ENCODE data around the gene BMF. TPM values are rescaled to one million over a fixed set of nuclear protein-coding genes. Genes with fewer than 3 reads are reported as not detected.
A peak's percentile ranks its signal among the peaks of the same experiment; 100 is the strongest.

Gene BMF
- total and polyA plus RNA-seq, 2 donors (not counting 1 experiment from before 2014, with no cell fraction given) = 2.2 to 8.6 TPM

GRCh38 chr15:40087991-40088928 is 20.4 kb downstream of the BMF start:
- H3K36me3 ChIP-seq (ENCODE audit: control insufficient read depth, insufficient read depth, low read length) = no peaks in the 10 kb centered on the region
- no peak for DNase-seq (ENCODE audit: low read depth in 2 of 2)
- no peak overlapping the region for H3K4me2 ChIP-seq (ENCODE audit: extremely low read depth, insufficient read depth, low read length)
- H3K79me2 ChIP-seq (ENCODE audit: control insufficient read depth, insufficient read depth, low read length) = no peaks in the 10 kb centered on the region
- TF ChIP-seq EZH2 (IDR thresholded peaks at IDR 0.05; ENCODE audit: low read length, missing control alignments) = no peak
- TF ChIP-seq, protein P1, sequence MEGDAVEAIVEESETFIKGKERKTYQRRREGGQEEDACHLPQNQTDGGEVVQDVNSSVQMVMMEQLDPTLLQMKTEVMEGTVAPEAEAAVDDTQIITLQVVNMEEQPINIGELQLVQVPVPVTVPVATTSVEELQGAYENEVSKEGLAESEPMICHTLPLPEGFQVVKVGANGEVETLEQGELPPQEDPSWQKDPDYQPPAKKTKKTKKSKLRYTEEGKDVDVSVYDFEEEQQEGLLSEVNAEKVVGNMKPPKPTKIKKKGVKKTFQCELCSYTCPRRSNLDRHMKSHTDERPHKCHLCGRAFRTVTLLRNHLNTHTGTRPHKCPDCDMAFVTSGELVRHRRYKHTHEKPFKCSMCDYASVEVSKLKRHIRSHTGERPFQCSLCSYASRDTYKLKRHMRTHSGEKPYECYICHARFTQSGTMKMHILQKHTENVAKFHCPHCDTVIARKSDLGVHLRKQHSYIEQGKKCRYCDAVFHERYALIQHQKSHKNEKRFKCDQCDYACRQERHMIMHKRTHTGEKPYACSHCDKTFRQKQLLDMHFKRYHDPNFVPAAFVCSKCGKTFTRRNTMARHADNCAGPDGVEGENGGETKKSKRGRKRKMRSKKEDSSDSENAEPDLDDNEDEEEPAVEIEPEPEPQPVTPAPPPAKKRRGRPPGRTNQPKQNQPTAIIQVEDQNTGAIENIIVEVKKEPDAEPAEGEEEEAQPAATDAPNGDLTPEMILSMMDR (conservative IDR thresholded peaks at IDR 0.05 in 1 of 2, IDR thresholded peaks at IDR 0.05 in 1 of 2; ENCODE audit: low read depth in 1 of 2, low read length in 2 of 2) = no peak
- peaks cover 32% of the 10 kb centered on the region for H3K4me1 ChIP-seq (ENCODE audit: control insufficient read depth, extremely low read depth, insufficient read depth, low read length)
- H3K9ac ChIP-seq (ENCODE audit: insufficient read depth, low read length) = no peak overlapping the region
- H4K20me1 ChIP-seq (ENCODE audit: control insufficient read depth, extremely low read depth, insufficient read depth, low read length) = no peaks in the 10 kb centered on the region
- no peaks in the 10 kb centered on the region for H3K9me3 ChIP-seq (ENCODE audit: control insufficient read depth, insufficient read depth, low read depth, low read length)
- H3K4me3 ChIP-seq (replicated peaks in 1 of 4; ENCODE audit: control extremely low read depth in 1 of 4, insufficient read depth in 1 of 4, low read depth in 3 of 4, low read length in 4 of 4) = no peak overlapping the region
- no peaks in the 10 kb centered on the region for H3K27me3 ChIP-seq (ENCODE audit: control insufficient read depth, insufficient read depth, low read length)
- no peak overlapping the region for H2AFZ ChIP-seq (ENCODE audit: low read length)
- no peak overlapping the region for H3K27ac ChIP-seq (ENCODE audit: insufficient read depth, low read length)

- H3K27me3 ChIP-seq (ENCODE audit: control insufficient read depth, insufficient read depth, low read length) = no peaks in the 10 kb centered on the region
- no peaks in the 10 kb centered on the region for H3K36me3 ChIP-seq (ENCODE audit: control insufficient read depth, insufficient read depth, low read length)
- no peak for TF ChIP-seq EZH2 (IDR thresholded peaks at IDR 0.05; ENCODE audit: low read length, missing control alignments)
- TF ChIP-seq, protein P1 (conservative IDR thresholded peaks at IDR 0.05 in 1 of 2, IDR thresholded peaks at IDR 0.05 in 1 of 2; ENCODE audit: low read depth in 1 of 2, low read length in 2 of 2) = no peak
- H3K4me2 ChIP-seq (ENCODE audit: extremely low read depth, insufficient read depth, low read length) = no peak overlapping the region
- H3K4me3 ChIP-seq (replicated peaks in 1 of 4; ENCODE audit: control extremely low read depth in 1 of 4, insufficient read depth in 1 of 4, low read depth in 3 of 4, low read length in 4 of 4) = no peak overlapping the region
- peaks cover 25% of the 10 kb centered on the region for H3K4me1 ChIP-seq (ENCODE audit: control insufficient read depth, extremely low read depth, insufficient read depth, low read length)
- H3K9me3 ChIP-seq (ENCODE audit: control insufficient read depth, insufficient read depth, low read depth, low read length) = no peaks in the 10 kb centered on the region
- no peak for DNase-seq (ENCODE audit: low read depth in 2 of 2)
- no peak overlapping the region for H3K27ac ChIP-seq (ENCODE audit: insufficient read depth, low read length)
- no peaks in the 10 kb centered on the region for H3K79me2 ChIP-seq (ENCODE audit: control insufficient read depth, insufficient read depth, low read length)
- H4K20me1 ChIP-seq (ENCODE audit: control insufficient read depth, extremely low read depth, insufficient read depth, low read length) = no peaks in the 10 kb centered on the region
- H3K9ac ChIP-seq (ENCODE audit: insufficient read depth, low read length) = no peak overlapping the region
- no peak overlapping the region for H2AFZ ChIP-seq (ENCODE audit: low read length)
Observed at GRCh38 chr15:40087068-40087810, 21.4 kb downstream of the BMF start.

DNA sequence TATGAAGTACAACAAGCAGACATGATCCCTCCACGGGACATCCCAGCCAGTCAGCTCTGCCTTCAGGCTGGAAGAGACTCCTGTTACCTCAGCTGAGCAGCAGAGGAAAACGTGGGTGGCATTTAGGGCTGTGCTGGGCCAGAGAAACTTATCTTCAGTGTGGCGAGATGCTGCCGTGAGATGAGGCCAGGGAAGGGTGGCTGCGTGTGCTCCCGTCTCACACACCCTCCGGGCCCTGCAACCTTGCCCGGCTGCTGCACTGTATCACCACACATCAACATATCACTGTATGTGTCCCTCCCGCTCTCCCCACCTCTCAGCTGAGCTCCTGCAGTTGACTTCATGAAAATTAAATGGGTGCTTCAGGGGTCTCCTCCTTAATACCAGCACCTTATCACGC is 23.4 kb downstream of the BMF start:
- Histone ChIP-seq H3K4me1 (ENCODE audit: control insufficient read depth, extremely low read depth, insufficient read depth, low read length) (peaks cover 20% of the 10 kb centered on the region), H4K20me1 (ENCODE audit: control insufficient read depth, extremely low read depth, insufficient read depth, low read length) (no peaks in the 10 kb centered on the region)
- peak in 1 of 2 donors; percentile 62 for DNase-seq (ENCODE audit: low read depth in 2 of 2)

More for the DNA sequence above, 23.4 kb downstream of the BMF start:
- H3K27ac ChIP-seq (ENCODE audit: insufficient read depth, low read length) = no peak overlapping the region
- H3K4me2 ChIP-seq (ENCODE audit: extremely low read depth, insufficient read depth, low read length) = no peak overlapping the region
- TF ChIP-seq, protein P1 (conservative IDR thresholded peaks at IDR 0.05 in 1 of 2, IDR thresholded peaks at IDR 0.05 in 1 of 2; ENCODE audit: low read depth in 1 of 2, low read length in 2 of 2) = no peak
- TF ChIP-seq EZH2 (IDR thresholded peaks at IDR 0.05; ENCODE audit: low read length, missing control alignments) = no peak
- no peaks in the 10 kb centered on the region for H3K27me3 ChIP-seq (ENCODE audit: control insufficient read depth, insufficient read depth, low read length)
- H3K9ac ChIP-seq (ENCODE audit: insufficient read depth, low read length) = no peak overlapping the region
- no peaks in the 10 kb centered on the region for H3K79me2 ChIP-seq (ENCODE audit: control insufficient read depth, insufficient read depth, low read length)
- H3K4me3 ChIP-seq (replicated peaks in 1 of 4; ENCODE audit: control extremely low read depth in 1 of 4, insufficient read depth in 1 of 4, low read depth in 3 of 4, low read length in 4 of 4) = no peak overlapping the region
- H3K36me3 ChIP-seq (ENCODE audit: control insufficient read depth, insufficient read depth, low read length) = no peaks in the 10 kb centered on the region
- H2AFZ ChIP-seq (ENCODE audit: low read length) = no peak overlapping the region
- H3K9me3 ChIP-seq (ENCODE audit: control insufficient read depth, insufficient read depth, low read depth, low read length) = no peaks in the 10 kb centered on the region

Data from fibroblast of lung (primary cell).